ENCODE results near the gene SLC6A6. TPM values are rescaled to one million over a fixed set of nuclear protein-coding genes. Genes with fewer than 3 reads are reported as not detected.

Gene SLC6A6
- total RNA-seq, 1 experiment from 2014 or later, result 211 TPM

- no peaks in the 10 kb centered on the region for H3K27me3 Mint-ChIP-seq (ENCODE audit: low read depth)
- TF ChIP-seq ZNF512 (CRISPR knock-in tag; IDR thresholded peaks at IDR 0.05; ENCODE audit: borderline replicate concordance) (no peak), FOXJ3 (CRISPR knock-in tag; IDR thresholded peaks at IDR 0.05; ENCODE audit: borderline replicate concordance) (no peak), ATF3 (CRISPR knock-in tag; conservative IDR thresholded peaks at IDR 0.05) (no peak), NR1H2 (CRISPR knock-in tag; IDR thresholded peaks at IDR 0.05) (no peak), ZNF423 (CRISPR knock-in tag; IDR thresholded peaks at IDR 0.05) (no peak), E2F1 (CRISPR knock-in tag; IDR thresholded peaks at IDR 0.05) (no peak), AFF4 (CRISPR knock-in tag; IDR thresholded peaks at IDR 0.05; ENCODE audit: borderline replicate concordance) (no peak), TEAD4 (CRISPR knock-in tag; IDR thresholded peaks at IDR 0.05) (no peak), NFE2L1 (CRISPR knock-in tag; IDR thresholded peaks at IDR 0.05) (no peak), STAT6 (CRISPR knock-in tag; conservative IDR thresholded peaks at IDR 0.05; ENCODE audit: low read depth) (no peak), FOXK1 (CRISPR knock-in tag; IDR thresholded peaks at IDR 0.05) (no peak), ATF1 (CRISPR knock-in tag; IDR thresholded peaks at IDR 0.05) (no peak), IRF1 (CRISPR knock-in tag; IDR thresholded peaks at IDR 0.05) (no peak)
- H3K4me1 Mint-ChIP-seq, result peaks cover 27% of the 10 kb centered on the region
- no peaks in the 10 kb centered on the region for H3K36me3 Mint-ChIP-seq
- ATAC-seq (no peak), DNase-seq (ENCODE audit: low spot score) (no peak)
- no peak overlapping the region for H3K4me3 Mint-ChIP-seq
- CTCF ChIA-PET, result interaction anchor here (0.7 to 2.6 kb wide), 16 partner anchors 10 to 171 kb away, joined by 3 to 17 read pairs (median 4); partner anchors contain the start of gene SLC6A6
- no peak overlapping the region for H3K27ac Mint-ChIP-seq
- POLR2A ChIA-PET, result interaction anchor here (0.5 to 1.2 kb wide), 2 partner anchors 12 to 69 kb away, joined by 4 read pairs; no protein-coding TSS in a partner anchor
- H3K9me3 Mint-ChIP-seq, result no peaks in the 10 kb centered on the region
Measured at GRCh38 chr3:14374444-14374883, 27.9 kb upstream of the SLC6A6 start.

- no peak overlapping the region for H3K4me3 Mint-ChIP-seq
- no peaks in the 10 kb centered on the region for H3K36me3 Mint-ChIP-seq
- H3K9me3 Mint-ChIP-seq, result no peaks in the 10 kb centered on the region
- ChIA-PET CTCF (interaction anchor here (0.7 to 2.6 kb wide), 23 partner anchors 9 to 479 kb away, joined by 3 to 17 read pairs (median 3); partner anchors contain the start of gene SLC6A6), POLR2A (interaction anchor here (0.5 to 1.2 kb wide), 2 partner anchors 13 to 70 kb away, joined by 4 read pairs; no protein-coding TSS in a partner anchor)
- ATAC-seq (no peak; the same call in 1 of the 2 replicates), DNase-seq (ENCODE audit: low spot score) (no peak)
- H3K4me1 Mint-ChIP-seq, result peaks cover 20% of the 10 kb centered on the region
- H3K27ac Mint-ChIP-seq, result no peak overlapping the region
- H3K27me3 Mint-ChIP-seq (ENCODE audit: low read depth), result no peaks in the 10 kb centered on the region
- no peak for TF ChIP-seq IRF1 (CRISPR knock-in tag; IDR thresholded peaks at IDR 0.05)
- TF ChIP-seq E2F1 (CRISPR knock-in tag; IDR thresholded peaks at IDR 0.05), result no peak
- no peak for TF ChIP-seq PREB (CRISPR knock-in tag; IDR thresholded peaks at IDR 0.05; ENCODE audit: borderline replicate concordance)
- no peak for TF ChIP-seq ZNF317 (CRISPR knock-in tag; IDR thresholded peaks at IDR 0.05; ENCODE audit: borderline replicate concordance, low read depth)
- TF ChIP-seq CTCF (IDR thresholded peaks at IDR 0.05), result no peak
Measured at GRCh38 chr3:14375192-14375591, 27.2 kb upstream of the SLC6A6 start.
